Measurements from ENCODE around the gene SOD3. TPM values are rescaled to one million over a fixed set of nuclear protein-coding genes. Genes with fewer than 3 reads are reported as not detected.

SOD3 gene
- total and polyA plus RNA-seq, 2 of the 8 experiments (the other 6 are each of a cell fraction or from before 2014, with no cell fraction given): 4.9 TPM

DNA sequence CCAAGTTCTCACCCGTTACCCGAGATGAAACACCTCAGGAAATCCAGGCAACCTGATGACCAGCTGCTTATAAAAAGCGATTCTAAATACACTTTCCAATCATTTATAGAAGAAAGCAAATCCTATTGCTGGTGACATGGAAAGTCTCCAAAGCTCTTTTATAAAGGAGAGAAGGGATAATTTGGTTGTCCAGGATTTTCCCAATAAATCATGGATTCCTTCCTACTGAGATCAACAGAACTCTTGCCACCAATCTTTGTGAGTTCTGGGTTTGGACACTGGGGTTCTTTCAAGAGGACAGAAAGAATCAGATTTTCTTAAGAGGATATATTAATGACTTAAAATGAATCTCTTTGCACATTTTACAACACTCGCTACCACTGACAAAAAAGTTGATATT lies 24.7 kb upstream of the SOD3 start:
- H2BK12ac ChIP-seq (ENCODE audit: low read depth, low read length): peak overlapping the region; percentile 51; the same call in 1 of the 2 replicates
- WGBS, 2 experiments (ENCODE audit: extremely low coverage in 1 of 2, insufficient coverage in 1 of 2, insufficient read length in 1 of 2, insufficient replicate concordance in 2 of 2, low coverage in 1 of 2, low lambda C conversion rate in 2 of 2, missing lambda C conversion rate in 1 of 2): 82% methylated on average over 4 of the region's 4 CpGs; no CpG with 5 or more reads in 1 of the 2 experiments
- H3K23me2 ChIP-seq (ENCODE audit: low read depth, low read length): no peaks in the 10 kb centered on the region
- H3K14ac ChIP-seq (ENCODE audit: insufficient read length): no peak overlapping the region
- no peak overlapping the region for H3K4ac ChIP-seq (replicated peaks; ENCODE audit: insufficient read length, low read depth, low read length)
- H4K8ac ChIP-seq (ENCODE audit: extremely low read depth, insufficient read depth, low read length): no peak overlapping the region
- no peak overlapping the region for H4K91ac ChIP-seq (replicated peaks; ENCODE audit: insufficient read length, low read length)
- no peak overlapping the region for H2BK20ac ChIP-seq (ENCODE audit: low read length)
- no peak overlapping the region for H2AK5ac ChIP-seq (ENCODE audit: low read depth, low read length)
- H3K4me2 ChIP-seq (ENCODE audit: insufficient read depth in 1 of 2, low read depth in 2 of 2, low read length in 2 of 2): no peak overlapping the region
- no peaks in the 10 kb centered on the region for H3K27me3 ChIP-seq (replicated peaks in 1 of 4; ENCODE audit: control insufficient read depth in 3 of 4, extremely low read depth in 1 of 4, insufficient read depth in 3 of 4, low read length in 3 of 4)
- H3K27ac ChIP-seq (ENCODE audit: low read depth, low read length): no peak overlapping the region
- FAIRE-seq: no peak
- no peak overlapping the region for H3K18ac ChIP-seq (ENCODE audit: extremely low read depth, low read length)
- H3K56ac ChIP-seq (replicated peaks; ENCODE audit: insufficient read length, low read depth, low read length): no peak overlapping the region
- H3K23ac ChIP-seq (ENCODE audit: insufficient read length): no peak overlapping the region
- peaks cover 0 to 4% (median 2%) of the 10 kb centered on the region in 4 experiments; a peak in 2 of 7 replicates for H3K4me1 ChIP-seq (replicated peaks in 1 of 4; ENCODE audit: control insufficient read depth in 3 of 4, insufficient read depth in 4 of 4, low read length in 3 of 4)
- no peaks in the 10 kb centered on the region for H3K36me3 ChIP-seq (ENCODE audit: control insufficient read depth in 2 of 4, insufficient read depth in 4 of 4, low read length in 3 of 4)
- no peak overlapping the region for H3K9ac ChIP-seq (replicated peaks in 1 of 4; ENCODE audit: extremely low read depth in 1 of 4, low read depth in 3 of 4, low read length in 3 of 4)
- DNase-seq (ENCODE audit: low read depth in 1 of 2, low spot score in 2 of 2): no peak
- H2AFZ ChIP-seq (ENCODE audit: low read length): no peak overlapping the region
- ChIA-PET POLR2A (ENCODE audit: partially characterized antibody) (no interaction called here), CTCF (ENCODE audit: partially characterized antibody) (interaction anchor here (0.6 to 1.2 kb wide), 6 partner anchors 12 to 293 kb away, joined by 3 to 6 read pairs (median 3); no protein-coding TSS in a partner anchor)
- no peak overlapping the region for H2BK5ac ChIP-seq (ENCODE audit: low read depth, low read length)
- H3K79me1 ChIP-seq (ENCODE audit: low read depth, low read length): no peaks in the 10 kb centered on the region
- H3K4me3 ChIP-seq (ENCODE audit: extremely low read depth in 1 of 4, insufficient read depth in 2 of 4, low read depth in 3 of 4, low read length in 4 of 4): no peak overlapping the region
- H4K5ac ChIP-seq (ENCODE audit: insufficient read length, low read depth, low read length): no peak overlapping the region
- H3K79me2 ChIP-seq (ENCODE audit: control insufficient read depth in 1 of 2, insufficient read depth in 2 of 2, low read length in 2 of 2): no peaks in the 10 kb centered on the region
- H2BK120ac ChIP-seq (replicated peaks; ENCODE audit: low read depth, low read length): no peak overlapping the region
- H3K9me3 ChIP-seq (ENCODE audit: insufficient read depth in 2 of 2, low read depth in 1 of 2, low read length in 1 of 2): no peaks in the 10 kb centered on the region
- H4K20me1 ChIP-seq (replicated peaks in 1 of 2; ENCODE audit: control insufficient read depth in 1 of 2, insufficient read depth in 2 of 2, low read length in 2 of 2): no peaks in the 10 kb centered on the region
- H2BK15ac ChIP-seq (ENCODE audit: low read length): no peak overlapping the region
- TF ChIP-seq, protein P1, sequence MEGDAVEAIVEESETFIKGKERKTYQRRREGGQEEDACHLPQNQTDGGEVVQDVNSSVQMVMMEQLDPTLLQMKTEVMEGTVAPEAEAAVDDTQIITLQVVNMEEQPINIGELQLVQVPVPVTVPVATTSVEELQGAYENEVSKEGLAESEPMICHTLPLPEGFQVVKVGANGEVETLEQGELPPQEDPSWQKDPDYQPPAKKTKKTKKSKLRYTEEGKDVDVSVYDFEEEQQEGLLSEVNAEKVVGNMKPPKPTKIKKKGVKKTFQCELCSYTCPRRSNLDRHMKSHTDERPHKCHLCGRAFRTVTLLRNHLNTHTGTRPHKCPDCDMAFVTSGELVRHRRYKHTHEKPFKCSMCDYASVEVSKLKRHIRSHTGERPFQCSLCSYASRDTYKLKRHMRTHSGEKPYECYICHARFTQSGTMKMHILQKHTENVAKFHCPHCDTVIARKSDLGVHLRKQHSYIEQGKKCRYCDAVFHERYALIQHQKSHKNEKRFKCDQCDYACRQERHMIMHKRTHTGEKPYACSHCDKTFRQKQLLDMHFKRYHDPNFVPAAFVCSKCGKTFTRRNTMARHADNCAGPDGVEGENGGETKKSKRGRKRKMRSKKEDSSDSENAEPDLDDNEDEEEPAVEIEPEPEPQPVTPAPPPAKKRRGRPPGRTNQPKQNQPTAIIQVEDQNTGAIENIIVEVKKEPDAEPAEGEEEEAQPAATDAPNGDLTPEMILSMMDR (IDR thresholded peaks at IDR 0.05; ENCODE audit: control extremely low read depth in 1 of 3, insufficient read depth in 1 of 3, low read depth in 1 of 3, low read length in 3 of 3): no peak
- TF ChIP-seq BRCA1 (IDR thresholded peaks at IDR 0.05; ENCODE audit: low read depth, low read length) (no peak), SIRT6 (IDR thresholded peaks at IDR 0.05; ENCODE audit: low read length) (no peak), EGR1 (IDR thresholded peaks at IDR 0.05; ENCODE audit: borderline replicate concordance, low read depth, low read length) (no peak), ASH2L (IDR thresholded peaks at IDR 0.05; ENCODE audit: low read length) (no peak), SP1 (IDR thresholded peaks at IDR 0.05; ENCODE audit: low read depth, low read length) (no peak), RFX5 (IDR thresholded peaks at IDR 0.05; ENCODE audit: borderline replicate concordance, low read depth, low read length) (no peak), SP4 (IDR thresholded peaks at IDR 0.05; ENCODE audit: low read length) (no peak), POLR2AphosphoS5 (IDR thresholded peaks at IDR 0.05; ENCODE audit: low read depth, low read length) (no peak), JUN (IDR thresholded peaks at IDR 0.05; ENCODE audit: low read depth, low read length) (no peak)
- TF ChIP-seq, protein P2, sequence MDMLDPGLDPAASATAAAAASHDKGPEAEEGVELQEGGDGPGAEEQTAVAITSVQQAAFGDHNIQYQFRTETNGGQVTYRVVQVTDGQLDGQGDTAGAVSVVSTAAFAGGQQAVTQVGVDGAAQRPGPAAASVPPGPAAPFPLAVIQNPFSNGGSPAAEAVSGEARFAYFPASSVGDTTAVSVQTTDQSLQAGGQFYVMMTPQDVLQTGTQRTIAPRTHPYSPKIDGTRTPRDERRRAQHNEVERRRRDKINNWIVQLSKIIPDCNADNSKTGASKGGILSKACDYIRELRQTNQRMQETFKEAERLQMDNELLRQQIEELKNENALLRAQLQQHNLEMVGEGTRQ (IDR thresholded peaks at IDR 0.05; ENCODE audit: low read length): no peak
